COR-L47 (cell line): ENCODE results near the gene AFF4.

ENCODE experiments used
- DNase-seq: peaks from one replicate; lab custom pipeline; 2025; lab: John Stamatoyannopoulos, UW

Gene AFF4

GRCh38 chr5:132825834-132826391 lies 137.5 kb downstream of the AFF4 start:
- DNase-seq: no peak
